ENCODE measurements around the gene ZIC4.

The ZIC4 gene

GRCh38 chr3:147341727-147342126 is 64.6 kb downstream of the ZIC4 start:
- DNase-seq: no peak

GRCh38 chr3:147336543-147337278 is 69.6 kb downstream of the ZIC4 start:
- no peak for DNase-seq

All from bone marrow (tissue), 2 donors.